Activated CD8-positive, alpha-beta T cell treated with anti-CD3 and anti-CD28 coated beads for 36 hours (primary cell): Measurements from ENCODE around the gene FAM8A1. TPM values are rescaled to one million over a fixed set of nuclear protein-coding genes. Genes with fewer than 3 reads are reported as not detected.
A peak's percentile ranks its signal among the peaks of the same experiment; 100 is the strongest.

ENCODE experiments used
- ATAC-seq: fragments of 200-7000 bp; cut with Tn5 transposase; one replicate; pipeline ENCODE4 v1.10.0; 2021; ENCODE audit warnings: mild to moderate bottlenecking, moderate library complexity
- CTCF ChIA-PET: fragments of 350-600 bp; sonication (Branson Sonifier 250); formaldehyde crosslinking; loops from one replicate; lab custom pipeline; 2021; ENCODE audit warnings: antibody characterized with exemption; lab: Charles Lee
- POLR2A ChIA-PET: fragments of 350-600 bp; sonication (Branson Sonifier 250); formaldehyde crosslinking; loops from one replicate; lab custom pipeline; 2021; ENCODE audit warnings: antibody characterized with exemption; lab: Charles Lee
- DNase-seq: peaks from one replicate; pipeline ENCODE4 v3.0.0-alpha.2; 2020
- H3K27ac Mint-ChIP-seq: one replicate; pipeline ENCODE4 v1.8.0; 2021; ENCODE audit warnings: mild to moderate bottlenecking, mixed read lengths
- H3K27me3 Mint-ChIP-seq: one replicate; pipeline ENCODE4 v1.8.0; 2021; ENCODE audit warnings: mixed read lengths
- H3K36me3 Mint-ChIP-seq: one replicate; pipeline ENCODE4 v1.8.0; 2021; ENCODE audit warnings: low read depth, mixed read lengths
- H3K4me1 Mint-ChIP-seq: one replicate; pipeline ENCODE4 v1.8.0; 2021; ENCODE audit warnings: low read depth, mixed read lengths
- H3K4me3 Mint-ChIP-seq: one replicate; pipeline ENCODE4 v1.8.0; 2021; ENCODE audit warnings: mild to moderate bottlenecking, moderate library complexity, mixed read lengths
- H3K9me3 Mint-ChIP-seq: one replicate; pipeline ENCODE4 v1.8.0; 2021; ENCODE audit warnings: mixed read lengths
- CTCF ChIP-seq: fragments of 200-600 bp; IDR thresholded peaks from one replicate; pipeline ENCODE4 v1.8.0; 2022; ENCODE audit warnings: antibody characterized with exemption, mild to moderate bottlenecking
- intact Hi-C: fragments of 100-400 bp; cut with micrococcal nuclease; formaldehyde crosslinking; loops from one replicate; pipeline ENCODE4 v1.10.0; 2022
- total RNA-seq, 2 experiments: library from RNA; stranded (reverse); gene quantifications; one replicate each; pipeline ENCODE4 v1.2.3, GENCODE V29; 2021

The FAM8A1 gene
- total RNA-seq: 1 to 10 TPM; 3.2 to 3.8 TPM

- peaks cover 6% of the 10 kb centered on the region for H3K36me3 Mint-ChIP-seq
- peak within 1 kb of the TSS; percentile 82 for H3K27ac Mint-ChIP-seq
- H3K4me1 Mint-ChIP-seq: peaks cover 26% of the 10 kb centered on the region
- ChIA-PET POLR2A (interaction anchor here (0.7 to 2.2 kb wide), 8 partner anchors 8 to 420 kb away, joined by 3 to 15 read pairs (median 4); partner anchors contain the start of gene NUP153), CTCF (interaction anchor here (0.9 to 3.2 kb wide), 8 partner anchors 11 to 205 kb away, joined by 3 to 21 read pairs (median 4); no protein-coding TSS in a partner anchor)
- H3K4me3 Mint-ChIP-seq: peak within 1 kb of the TSS; percentile 77
- ATAC-seq: peak; percentile 90
- no peaks in the 10 kb centered on the region for H3K9me3 Mint-ChIP-seq
- TF ChIP-seq CTCF: peak; percentile 51
- peak; percentile 96 for DNase-seq
- no peaks in the 10 kb centered on the region for H3K27me3 Mint-ChIP-seq
- intact Hi-C loops: no loop called here
These were observed at the start of gene FAM8A1 for GRCh38 chr6:17599877-17600526. Gene FAM8A1, plus strand, starts transcription at chr6:17600302. Its CDS starts 108 bp downstream, at chr6:17600410.

GRCh38 chr6:17551383-17551958, 48.6 kb upstream of the FAM8A1 start:
- Mint-ChIP-seq H3K27me3 (peaks cover 4% of the 10 kb centered on the region), H3K4me3 (no peak overlapping the region), H3K27ac (no peak overlapping the region), H3K4me1 (no peaks in the 10 kb centered on the region), H3K36me3 (no peaks in the 10 kb centered on the region), H3K9me3 (no peaks in the 10 kb centered on the region)
- ChIA-PET CTCF (interaction anchor here (1.6 kb wide), 1 partner anchor 33 kb away, joined by 3 read pairs; no protein-coding TSS in a partner anchor), POLR2A (no interaction called here)
- no peak for ATAC-seq
- TF ChIP-seq CTCF: no peak
- intact Hi-C loops: no loop called here
- DNase-seq: no peak

GRCh38 chr6:17552861-17553260, 47.2 kb upstream of the FAM8A1 start:
- Mint-ChIP-seq H3K4me3 (no peak overlapping the region), H3K36me3 (no peaks in the 10 kb centered on the region), H3K4me1 (no peaks in the 10 kb centered on the region), H3K9me3 (no peaks in the 10 kb centered on the region), H3K27me3 (peaks cover 2% of the 10 kb centered on the region), H3K27ac (no peak overlapping the region)
- no peak for TF ChIP-seq CTCF
- intact Hi-C loops: no loop called here
- ChIA-PET CTCF (no interaction called here), POLR2A (no interaction called here)
- ATAC-seq: no peak
- no peak for DNase-seq

GRCh38 chr6:17556014-17556413, 44.1 kb upstream of the FAM8A1 start:
- H3K27me3 Mint-ChIP-seq: peaks cover 2% of the 10 kb centered on the region
- H3K27ac Mint-ChIP-seq: no peak overlapping the region
- DNase-seq: no peak
- no peak for TF ChIP-seq CTCF
- H3K4me1 Mint-ChIP-seq: no peaks in the 10 kb centered on the region
- intact Hi-C loops: no loop called here
- H3K36me3 Mint-ChIP-seq: no peaks in the 10 kb centered on the region
- H3K4me3 Mint-ChIP-seq: no peak overlapping the region
- H3K9me3 Mint-ChIP-seq: peaks cover 2% of the 10 kb centered on the region
- no peak for ATAC-seq
- POLR2A ChIA-PET: no interaction called here
- CTCF ChIA-PET: no interaction called here

- Mint-ChIP-seq H3K27ac (no peak overlapping the region), H3K36me3 (peaks cover 3% of the 10 kb centered on the region), H3K4me3 (no peak overlapping the region), H3K4me1 (no peaks in the 10 kb centered on the region), H3K9me3 (peaks cover 16% of the 10 kb centered on the region), H3K27me3 (peaks cover 2% of the 10 kb centered on the region)
- ChIA-PET CTCF (no interaction called here), POLR2A (no interaction called here)
- intact Hi-C loops: no loop called here
- ATAC-seq (no peak), DNase-seq (no peak)
- TF ChIP-seq CTCF: no peak
These were observed 37.5 kb upstream of the FAM8A1 start for GRCh38 chr6:17562636-17563035.
